K562 (cell line): ENCODE data around the gene PLA2G2C. TPM values are rescaled to one million over a fixed set of nuclear protein-coding genes. Genes with fewer than 3 reads are reported as not detected.
A peak's percentile ranks its signal among the peaks of the same experiment; 100 is the strongest.

Experiments used
- CC2D1A ChIP-seq: fragments of 450-650 bp; IDR thresholded peaks from 2 replicates; pipeline ENCODE4 v1.6.1; 2017; ENCODE audit warnings: mild to moderate bottlenecking
- FOXA1 ChIP-seq: fragments of 450-650 bp; IDR thresholded peaks from 2 replicates; pipeline ENCODE4 v1.6.1; 2016; ENCODE audit warnings: mild to moderate bottlenecking, borderline replicate concordance
- NELFE ChIP-seq: IDR thresholded peaks from 2 replicates; pipeline ENCODE4 v1.6.1; 2011; ENCODE audit warnings: mild to moderate bottlenecking; ENCODE audit not compliant: insufficient read depth, insufficient read length
- POLR2AphosphoS2 ChIP-seq: IDR thresholded peaks from 2 replicates; pipeline ENCODE4 v1.6.1; 2012; ENCODE audit warnings: low read length, improper control_type of control experiment
- SIN3B ChIP-seq: fragments of 450-650 bp; IDR thresholded peaks from 2 replicates; pipeline ENCODE4 v1.6.1; 2017; ENCODE audit warnings: low read depth, mild to moderate bottlenecking, moderate library complexity
- SNAPC5 ChIP-seq: fragments of 250-450 bp; sonication (Bioruptor Pico); IDR thresholded peaks from 2 replicates; pipeline ENCODE4 v1.8.0; 2021; ENCODE audit warnings: moderate library complexity, mild to moderate bottlenecking, inconsistent platforms
- TARDBP ChIP-seq: fragments of 450-650 bp; IDR thresholded peaks from 2 replicates; pipeline ENCODE4 v1.6.1; 2016
- ZNF551 ChIP-seq: fragments of 250-450 bp; sonication (Bioruptor Pico); IDR thresholded peaks from 2 replicates; pipeline ENCODE4 v1.5.0; 2021; ENCODE audit warnings: mild to moderate bottlenecking, moderate library complexity
- ZNF586 ChIP-seq: fragments of 450-650 bp; formaldehyde crosslinking; conservative IDR thresholded peaks from 2 replicates; pipeline ENCODE4 v1.4.0; 2020; ENCODE audit warnings: mild to moderate bottlenecking, moderate library complexity
- ZNF699 ChIP-seq: fragments of 250-450 bp; sonication (Bioruptor Pico); IDR thresholded peaks from 2 replicates; pipeline ENCODE4 v1.8.0; 2021; ENCODE audit warnings: mild to moderate bottlenecking, moderate library complexity; ENCODE audit not compliant: insufficient replicate concordance
- polyA plus RNA-seq, 8 experiments: library from polyadenylated mRNA; depleted of rRNA in 4 of 8; stranded (reverse) in 5 of 8; unstranded in 3 of 8; fragments of >200 nt; fragmentation: Nextera tagmentation in 2 of 8; fragmentation: Illumina TruSeq in 1 of 8; extraction: Ambion mirVana in 2 of 8; extraction: Trizol in 1 of 8; gene quantifications; 2 replicates each; pipeline versions ENCODE4 v1.2.1 to v1.2.3, GENCODE V29; 2011 to 2014; ENCODE audit warnings: inconsistent platforms in 1 of 8, missing spikeins in 1 of 8
- total RNA-seq, 7 experiments: library from RNA; depleted of rRNA in 6 of 7; stranded (reverse); fragments of >200 nt in 6 of 7; fragmentation: Illumina TruSeq in 2 of 7; extraction: Trizol in 2 of 7; gene quantifications; 2 replicates each; pipeline versions ENCODE4 v1.2.1 to v1.2.3, GENCODE V29; 2011 to 2021; ENCODE audit warnings: low replicate concordance in 1 of 7
- TF ChIP-seq, protein P1 (sequence below), 2 experiments: fragments of 450-650 bp in 1 of 2; sonication (generic) in 1 of 2; formaldehyde crosslinking in 1 of 2; IDR thresholded peaks; 2 replicates each; pipeline versions ENCODE4 v1.7.1 to v1.9.0; 2016 to 2022; ENCODE audit warnings: inconsistent platforms in 1 of 2, mild to moderate bottlenecking in 1 of 2, missing genetic modification reagents in 1 of 2

Gene PLA2G2C
- total and polyA plus RNA-seq, 9 of the 15 experiments (the other 6 are each of a cell fraction or from before 2014, with no cell fraction given) = 0.14 to 0.49 (median 0.21) TPM

DNA sequence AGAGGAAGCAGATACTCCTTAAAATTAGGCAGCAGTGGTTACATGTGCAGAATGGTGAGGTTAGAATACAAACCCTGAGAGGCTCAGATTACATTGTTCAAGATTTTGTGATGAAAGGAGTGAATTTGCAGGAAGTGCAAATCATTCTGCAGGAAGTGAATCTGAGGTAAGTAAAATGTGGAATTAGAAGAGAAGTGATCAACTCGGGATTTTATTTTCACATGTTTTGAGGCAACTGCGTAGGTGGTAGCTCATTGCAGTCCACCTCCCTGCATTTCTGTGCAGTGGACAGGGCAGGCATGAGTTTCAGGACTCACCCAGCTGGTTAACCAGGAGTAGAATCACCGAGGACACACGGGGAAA is 2.1 kb upstream of the PLA2G2C start (continued):
- TF ChIP-seq, protein P1, sequence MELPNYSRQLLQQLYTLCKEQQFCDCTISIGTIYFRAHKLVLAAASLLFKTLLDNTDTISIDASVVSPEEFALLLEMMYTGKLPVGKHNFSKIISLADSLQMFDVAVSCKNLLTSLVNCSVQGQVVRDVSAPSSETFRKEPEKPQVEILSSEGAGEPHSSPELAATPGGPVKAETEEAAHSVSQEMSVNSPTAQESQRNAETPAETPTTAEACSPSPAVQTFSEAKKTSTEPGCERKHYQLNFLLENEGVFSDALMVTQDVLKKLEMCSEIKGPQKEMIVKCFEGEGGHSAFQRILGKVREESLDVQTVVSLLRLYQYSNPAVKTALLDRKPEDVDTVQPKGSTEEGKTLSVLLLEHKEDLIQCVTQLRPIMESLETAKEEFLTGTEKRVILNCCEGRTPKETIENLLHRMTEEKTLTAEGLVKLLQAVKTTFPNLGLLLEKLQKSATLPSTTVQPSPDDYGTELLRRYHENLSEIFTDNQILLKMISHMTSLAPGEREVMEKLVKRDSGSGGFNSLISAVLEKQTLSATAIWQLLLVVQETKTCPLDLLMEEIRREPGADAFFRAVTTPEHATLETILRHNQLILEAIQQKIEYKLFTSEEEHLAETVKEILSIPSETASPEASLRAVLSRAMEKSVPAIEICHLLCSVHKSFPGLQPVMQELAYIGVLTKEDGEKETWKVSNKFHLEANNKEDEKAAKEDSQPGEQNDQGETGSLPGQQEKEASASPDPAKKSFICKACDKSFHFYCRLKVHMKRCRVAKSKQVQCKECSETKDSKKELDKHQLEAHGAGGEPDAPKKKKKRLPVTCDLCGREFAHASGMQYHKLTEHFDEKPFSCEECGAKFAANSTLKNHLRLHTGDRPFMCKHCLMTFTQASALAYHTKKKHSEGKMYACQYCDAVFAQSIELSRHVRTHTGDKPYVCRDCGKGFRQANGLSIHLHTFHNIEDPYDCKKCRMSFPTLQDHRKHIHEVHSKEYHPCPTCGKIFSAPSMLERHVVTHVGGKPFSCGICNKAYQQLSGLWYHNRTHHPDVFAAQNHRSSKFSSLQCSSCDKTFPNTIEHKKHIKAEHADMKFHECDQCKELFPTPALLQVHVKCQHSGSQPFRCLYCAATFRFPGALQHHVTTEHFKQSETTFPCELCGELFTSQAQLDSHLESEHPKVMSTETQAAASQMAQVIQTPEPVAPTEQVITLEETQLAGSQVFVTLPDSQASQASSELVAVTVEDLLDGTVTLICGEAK (IDR thresholded peaks at IDR 0.05) = peak; percentile 55
- TF ChIP-seq, protein P1 (CRISPR knock-in tag; IDR thresholded peaks at IDR 0.05) = no peak
- TF ChIP-seq FOXA1 = no peak
- no peak for TF ChIP-seq SNAPC5 (CRISPR knock-in tag)
- no peak for TF ChIP-seq ZNF699 (CRISPR knock-in tag)
- TF ChIP-seq CC2D1A = no peak
- no peak for TF ChIP-seq SIN3B
- TF ChIP-seq TARDBP = no peak
- TF ChIP-seq ZNF551 (CRISPR knock-in tag) = no peak
- TF ChIP-seq POLR2AphosphoS2 = no peak
- TF ChIP-seq NELFE = no peak
- TF ChIP-seq ZNF586 (CRISPR knock-in tag) = no peak
